Mesendoderm (in vitro differentiated cells): ENCODE data around the gene CCDC6.

Experiments
- DNase-seq: peaks from one replicate; pipeline ENCODE4 v3.0.0; 2013
- H2AK5ac ChIP-seq: 2 replicates; pipeline ENCODE4 v1.6.1; 2013; ENCODE audit warnings: low read length, inconsistent platforms
- H2BK120ac ChIP-seq: 2 replicates; pipeline ENCODE4 v1.6.1; 2013; ENCODE audit warnings: low read depth, mild to moderate bottlenecking, low read length, moderate library complexity, mixed read lengths
- H2BK15ac ChIP-seq: replicated peaks from 2 replicates; pipeline ENCODE4 v1.6.1; 2013; ENCODE audit warnings: low read depth, mild to moderate bottlenecking, moderate library complexity
- H2BK5ac ChIP-seq: 2 replicates; pipeline ENCODE4 v1.6.1; 2013; ENCODE audit warnings: low read length, inconsistent platforms
- H3K18ac ChIP-seq: 2 replicates; pipeline ENCODE4 v1.6.1; 2013; ENCODE audit warnings: mild to moderate bottlenecking, low read length, mixed read lengths
- H3K23ac ChIP-seq: one replicate; pipeline ENCODE4 v1.6.1; 2013; ENCODE audit warnings: low read length
- H3K27ac ChIP-seq: 2 replicates; pipeline ENCODE4 v1.5.1; 2013; ENCODE audit warnings: low read depth, mild to moderate bottlenecking, inconsistent platforms, low read length, moderate library complexity
- H3K27me3 ChIP-seq: 2 replicates; pipeline ENCODE4 v1.6.1; 2013; ENCODE audit warnings: low read length, control low read depth, mild to moderate bottlenecking, inconsistent platforms; ENCODE audit not compliant: insufficient read depth, poor library complexity
- H3K36me3 ChIP-seq: 2 replicates; pipeline ENCODE4 v1.6.1; 2013; ENCODE audit warnings: low read length, inconsistent platforms; ENCODE audit not compliant: control insufficient read depth, insufficient read depth
- H3K4ac ChIP-seq: one replicate; pipeline ENCODE4 v1.6.1; 2013; ENCODE audit warnings: low read depth, mild to moderate bottlenecking, low read length, moderate library complexity
- H3K4me1 ChIP-seq: 2 replicates; pipeline ENCODE4 v1.6.1; 2013; ENCODE audit warnings: low read depth, low read length, inconsistent platforms; ENCODE audit not compliant: control insufficient read depth
- H3K4me2 ChIP-seq: 2 replicates; pipeline ENCODE4 v1.6.1; 2013; ENCODE audit warnings: low read length
- H3K4me3 ChIP-seq: 2 replicates; pipeline ENCODE4 v1.5.1; 2013; ENCODE audit warnings: mild to moderate bottlenecking, low read length
- H3K56ac ChIP-seq: one replicate; pipeline ENCODE4 v1.6.1; 2013; ENCODE audit warnings: low read length
- H3K79me1 ChIP-seq: 2 replicates; pipeline ENCODE4 v1.6.1; 2013; ENCODE audit warnings: low read length, inconsistent platforms
- H3K79me2 ChIP-seq: 2 replicates; pipeline ENCODE4 v1.6.1; 2013; ENCODE audit warnings: mild to moderate bottlenecking, low read length; ENCODE audit not compliant: control insufficient read depth, insufficient read depth
- H3K9ac ChIP-seq: 2 replicates; pipeline ENCODE4 v1.6.1; 2013; ENCODE audit warnings: low read length, inconsistent platforms
- H4K5ac ChIP-seq: one replicate; pipeline ENCODE4 v1.6.1; 2013; ENCODE audit warnings: low read length
- H4K8ac ChIP-seq: one replicate; pipeline ENCODE4 v1.6.1; 2013; ENCODE audit warnings: low read depth, mild to moderate bottlenecking, control low read depth, low read length, moderate library complexity
- WGBS: extraction: QIAGEN DNeasy Blood & Tissue Kit; methylation state at CpG from one replicate; pipeline ENCODE4 v1.1.7; 2013; ENCODE audit warnings: low lambda C conversion rate, missing lambda C conversion rate; ENCODE audit not compliant: insufficient coverage; ENCODE audit errors: extremely low coverage; 5-methylcytosine and 5-hydroxymethylcytosine counted together

The CCDC6 gene

GRCh38 chr10:59869594-59869940 is 36.8 kb downstream of the CCDC6 start:
- Histone ChIP-seq H2BK15ac (no peak overlapping the region), H2BK5ac (no peak overlapping the region), H4K8ac (no peak overlapping the region), H3K4me2 (no peak overlapping the region), H3K4me1 (peaks cover 3% of the 10 kb centered on the region), H3K79me2 (peaks cover 44% of the 10 kb centered on the region), H3K4ac (no peak overlapping the region), H3K18ac (no peak overlapping the region), H3K56ac (no peak overlapping the region), H3K27me3 (no peaks in the 10 kb centered on the region), H3K27ac (no peak overlapping the region), H3K23ac (no peak overlapping the region), H3K36me3 (no peaks in the 10 kb centered on the region), H3K4me3 (no peak overlapping the region), H4K5ac (no peak overlapping the region), H2BK120ac (no peak overlapping the region), H3K79me1 (peaks cover 24% of the 10 kb centered on the region), H3K9ac (no peak overlapping the region), H2AK5ac (no peak overlapping the region)
- WGBS: no CpG with 5 or more reads among the region's 6 CpGs
- DNase-seq: no peak

- no peak overlapping the region for H3K18ac ChIP-seq
- peaks cover 45% of the 10 kb centered on the region for H3K79me2 ChIP-seq
- peaks cover 24% of the 10 kb centered on the region for H3K79me1 ChIP-seq
- H2BK5ac ChIP-seq: no peak overlapping the region
- H4K8ac ChIP-seq: no peak overlapping the region
- H3K36me3 ChIP-seq: no peaks in the 10 kb centered on the region
- no peak overlapping the region for H3K27ac ChIP-seq
- no peak overlapping the region for H3K56ac ChIP-seq
- no peak overlapping the region for H2BK120ac ChIP-seq
- no CpG with 5 or more reads among the region's 6 CpGs for WGBS
- no peak overlapping the region for H4K5ac ChIP-seq
- H3K23ac ChIP-seq: no peak overlapping the region
- no peak overlapping the region for H3K9ac ChIP-seq
- no peak overlapping the region for H2AK5ac ChIP-seq
- no peak for DNase-seq
- H2BK15ac ChIP-seq: no peak overlapping the region
- H3K4me2 ChIP-seq: no peak overlapping the region
- H3K4ac ChIP-seq: no peak overlapping the region
- no peaks in the 10 kb centered on the region for H3K27me3 ChIP-seq
- peaks cover 3% of the 10 kb centered on the region for H3K4me1 ChIP-seq
- H3K4me3 ChIP-seq: no peak overlapping the region
Observed at GRCh38 chr10:59868696-59869593, 37.4 kb downstream of the CCDC6 start.

GRCh38 chr10:59867590-59867989 is 38.8 kb downstream of the CCDC6 start:
- WGBS: no CpG with 5 or more reads among the region's 7 CpGs
- Histone ChIP-seq H3K23ac (no peak overlapping the region), H3K27ac (no peak overlapping the region), H2AK5ac (no peak overlapping the region), H2BK15ac (no peak overlapping the region), H3K4me1 (no peaks in the 10 kb centered on the region), H3K36me3 (no peaks in the 10 kb centered on the region), H4K8ac (no peak overlapping the region), H3K18ac (no peak overlapping the region), H3K4ac (no peak overlapping the region), H3K4me2 (no peak overlapping the region), H2BK5ac (no peak overlapping the region), H3K56ac (no peak overlapping the region), H3K4me3 (no peak overlapping the region), H2BK120ac (no peak overlapping the region), H3K9ac (no peak overlapping the region), H3K79me2 (peaks cover 38% of the 10 kb centered on the region), H3K79me1 (peaks cover 21% of the 10 kb centered on the region), H3K27me3 (no peaks in the 10 kb centered on the region), H4K5ac (no peak overlapping the region)
- DNase-seq: no peak

GRCh38 chr10:59865101-59865500 is 41.3 kb downstream of the CCDC6 start:
- H3K27ac ChIP-seq: no peak overlapping the region

GRCh38 chr10:59864141-59864962 is 42.0 kb downstream of the CCDC6 start:
- Histone ChIP-seq H3K4me3 (no peak overlapping the region), H3K4me1 (no peaks in the 10 kb centered on the region), H3K4ac (no peak overlapping the region), H3K23ac (no peak overlapping the region), H4K8ac (no peak overlapping the region), H2BK120ac (no peak overlapping the region), H3K79me1 (peaks cover 16% of the 10 kb centered on the region), H3K79me2 (peaks cover 25% of the 10 kb centered on the region), H3K27ac (no peak overlapping the region), H3K27me3 (no peaks in the 10 kb centered on the region), H3K18ac (no peak overlapping the region), H3K56ac (no peak overlapping the region), H3K9ac (no peak overlapping the region), H2BK15ac (no peak overlapping the region), H2BK5ac (no peak overlapping the region), H4K5ac (no peak overlapping the region), H3K36me3 (no peaks in the 10 kb centered on the region), H2AK5ac (no peak overlapping the region), H3K4me2 (no peak overlapping the region)
- WGBS: 100% methylated on average over 1 of the region's 5 CpGs
- no peak for DNase-seq

More at GRCh38 chr10:59865101-59865500, 41.3 kb downstream of the CCDC6 start:
- Histone ChIP-seq H3K79me2 (peaks cover 30% of the 10 kb centered on the region), H3K4me3 (no peak overlapping the region), H4K5ac (no peak overlapping the region), H2AK5ac (no peak overlapping the region), H3K23ac (no peak overlapping the region), H3K9ac (no peak overlapping the region), H2BK15ac (no peak overlapping the region), H2BK120ac (no peak overlapping the region), H3K4me1 (no peaks in the 10 kb centered on the region), H3K27me3 (no peaks in the 10 kb centered on the region), H3K4ac (no peak overlapping the region), H3K56ac (no peak overlapping the region), H4K8ac (no peak overlapping the region), H3K18ac (no peak overlapping the region), H3K4me2 (no peak overlapping the region), H3K36me3 (no peaks in the 10 kb centered on the region), H3K79me1 (peaks cover 19% of the 10 kb centered on the region), H2BK5ac (no peak overlapping the region)
- no CpG with 5 or more reads among the region's 5 CpGs for WGBS
- DNase-seq: peak; percentile 86
